Activated naive CD4-positive, alpha-beta T cell treated with anti-CD3 and anti-CD28 coated beads for 36 hours (primary cell): Measurements from ENCODE around the gene SLC25A53. TPM values are rescaled to one million over a fixed set of nuclear protein-coding genes. Genes with fewer than 3 reads are reported as not detected.
"Not testable (repeated sequence)": the region's sequence is repeated elsewhere in the genome, so short reads cannot be mapped to it uniquely, and the experiment has no call there.

ENCODE experiments used
- CTCF ChIA-PET: fragments of 350-600 bp; sonication (Branson Sonifier 250); formaldehyde crosslinking; loops from one replicate; lab custom pipeline; 2021; ENCODE audit warnings: antibody characterized with exemption; lab: Charles Lee
- DNase-seq: peaks from one replicate; pipeline ENCODE4 v3.0.0-alpha.2; 2020
- H3K27ac Mint-ChIP-seq: one replicate; pipeline ENCODE4 v1.8.0; 2021; ENCODE audit warnings: mild to moderate bottlenecking, mixed read lengths
- H3K27me3 Mint-ChIP-seq: one replicate; pipeline ENCODE4 v1.8.0; 2021; ENCODE audit warnings: low read depth, mixed read lengths
- H3K36me3 Mint-ChIP-seq: one replicate; pipeline ENCODE4 v1.8.0; 2021; ENCODE audit warnings: low read depth, mixed read lengths
- H3K4me1 Mint-ChIP-seq: one replicate; pipeline ENCODE4 v1.8.0; 2021; ENCODE audit warnings: low read depth, mixed read lengths
- H3K4me3 Mint-ChIP-seq: one replicate; pipeline ENCODE4 v1.8.0; 2021; ENCODE audit warnings: mild to moderate bottlenecking, moderate library complexity, mixed read lengths
- H3K9me3 Mint-ChIP-seq: one replicate; pipeline ENCODE4 v1.8.0; 2021; ENCODE audit warnings: mixed read lengths
- intact Hi-C: fragments of 100-400 bp; cut with micrococcal nuclease; formaldehyde crosslinking; loops from one replicate; pipeline ENCODE4 v1.15.1; 2023
- total RNA-seq, 2 experiments: library from RNA; stranded (reverse); gene quantifications; one replicate each; pipeline ENCODE4 v1.2.3, GENCODE V29; 2021

Gene SLC25A53
- total RNA-seq, 2 experiments from 2014 or later = 4.6 to 5.0 TPM

DNA sequence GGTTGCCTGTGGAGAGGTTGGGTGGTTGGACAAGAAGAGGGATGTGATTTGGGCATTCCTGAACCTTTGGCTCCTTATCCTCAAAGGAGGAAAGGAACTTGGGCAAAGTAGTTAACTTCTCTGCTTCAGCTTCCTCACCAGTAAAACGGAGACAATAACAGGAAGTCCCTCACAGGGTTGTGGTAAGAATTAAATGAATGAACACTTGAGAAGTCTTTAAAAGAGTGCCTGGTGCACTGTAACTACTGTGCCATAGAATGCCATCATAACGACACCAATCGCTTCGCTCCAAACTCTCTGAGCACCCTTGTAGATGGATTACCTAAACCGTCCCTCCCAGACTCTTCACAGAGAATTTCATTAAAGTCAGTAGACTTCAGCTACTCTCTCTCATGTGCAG is 34.0 kb downstream of the SLC25A53 start:
- no peak for DNase-seq
- H3K9me3 Mint-ChIP-seq = no peaks in the 10 kb centered on the region
- H3K27me3 Mint-ChIP-seq = no peaks in the 10 kb centered on the region
- CTCF ChIA-PET = interaction anchor here (0.5 to 1.4 kb wide), 6 partner anchors 13 to 1180 kb away, joined by 3 to 4 read pairs (median 3); no protein-coding TSS in a partner anchor
- intact Hi-C loops = no loop called here
- H3K36me3 Mint-ChIP-seq = no peaks in the 10 kb centered on the region
- no peak overlapping the region for H3K27ac Mint-ChIP-seq
- peaks cover 34% of the 10 kb centered on the region for H3K4me1 Mint-ChIP-seq
- no peak overlapping the region for H3K4me3 Mint-ChIP-seq

DNA sequence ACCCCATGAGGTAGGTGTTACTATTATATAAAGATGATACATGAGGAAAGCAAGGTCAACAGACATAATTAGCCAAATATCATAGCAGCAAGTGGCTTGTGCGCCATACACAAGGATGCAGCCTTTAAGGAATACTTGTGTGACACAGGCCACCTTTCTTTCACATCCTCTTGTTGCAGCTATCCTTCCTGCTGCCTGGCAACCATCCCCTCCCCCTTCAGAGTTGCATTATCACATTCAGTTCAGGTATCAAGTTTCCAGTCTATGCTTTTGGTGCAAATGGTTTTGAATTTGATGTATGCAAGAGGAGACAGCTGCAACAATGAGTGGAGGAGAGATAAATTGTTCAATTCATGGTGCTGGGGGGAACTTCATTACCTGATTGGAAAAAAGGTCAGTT is 38.0 kb downstream of the SLC25A53 start:
- H3K36me3 Mint-ChIP-seq = no peaks in the 10 kb centered on the region
- H3K9me3 Mint-ChIP-seq = no peaks in the 10 kb centered on the region
- H3K27me3 Mint-ChIP-seq = no peaks in the 10 kb centered on the region
- DNase-seq = peak; percentile 31
- intact Hi-C loops = loop anchor here (5.0 kb wide), 1 partner anchor 281 kb away; no protein-coding TSS in a partner anchor
- H3K4me1 Mint-ChIP-seq = peaks cover 37% of the 10 kb centered on the region
- H3K27ac Mint-ChIP-seq = no peak overlapping the region
- CTCF ChIA-PET = interaction anchor here (0.7 kb wide), 1 partner anchor 40 kb away, joined by 4 read pairs; no protein-coding TSS in a partner anchor
- H3K4me3 Mint-ChIP-seq = no peak overlapping the region

DNA sequence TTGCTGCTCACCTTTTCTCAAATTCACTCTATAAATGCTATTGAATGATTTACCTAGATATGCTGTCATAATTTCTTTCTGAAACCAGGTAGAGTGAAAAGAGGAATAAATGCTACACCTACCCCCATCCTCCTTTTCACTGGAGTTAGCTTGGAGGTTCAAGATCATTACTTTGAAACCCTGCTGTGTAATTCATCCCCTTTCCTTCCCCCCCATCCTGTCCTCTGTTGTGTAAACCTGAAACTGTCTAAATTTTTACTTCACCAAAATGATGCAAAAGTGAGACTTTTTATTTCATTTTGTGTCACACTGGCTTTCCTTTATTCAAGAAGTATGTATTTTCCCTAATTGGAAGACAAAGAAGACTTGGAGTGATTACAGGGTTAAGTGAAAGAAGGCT is 39.0 kb downstream of the SLC25A53 start:
- intact Hi-C loops = loop anchor here (5.0 kb wide), 1 partner anchor 280 kb away; no protein-coding TSS in a partner anchor
- no peaks in the 10 kb centered on the region for H3K9me3 Mint-ChIP-seq
- H3K36me3 Mint-ChIP-seq = no peaks in the 10 kb centered on the region
- H3K27me3 Mint-ChIP-seq = no peaks in the 10 kb centered on the region
- no peak overlapping the region for H3K27ac Mint-ChIP-seq
- peaks cover 35% of the 10 kb centered on the region for H3K4me1 Mint-ChIP-seq
- no peak for DNase-seq
- H3K4me3 Mint-ChIP-seq = no peak overlapping the region
- CTCF ChIA-PET = no interaction called here

- peaks cover 33% of the 10 kb centered on the region for H3K4me1 Mint-ChIP-seq
- intact Hi-C loops = loop anchor here (1.0 to 5.0 kb wide), 6 partner anchors 15 to 427 kb away; partner anchors contain the start of genes MORF4L2 and SLC25A53
- CTCF ChIA-PET = interaction anchor here (0.6 to 3.3 kb wide), 6 partner anchors 13 to 57 kb away, joined by 4 to 18 read pairs (median 4); no protein-coding TSS in a partner anchor
- H3K4me3 Mint-ChIP-seq = peak overlapping the region; percentile 74
- no peak overlapping the region for H3K27ac Mint-ChIP-seq
- no peaks in the 10 kb centered on the region for H3K27me3 Mint-ChIP-seq
- no peaks in the 10 kb centered on the region for H3K36me3 Mint-ChIP-seq
- H3K9me3 Mint-ChIP-seq = no peaks in the 10 kb centered on the region
- peak; percentile 62 for DNase-seq
Measured at GRCh38 chrX:104113222-104113965, 43.4 kb downstream of the SLC25A53 start.

- CTCF ChIA-PET = interaction anchor here (1.1 to 3.3 kb wide), 4 partner anchors 13 to 26 kb away, joined by 4 to 18 read pairs (median 8); no protein-coding TSS in a partner anchor
Measured at GRCh38 chrX:104112326-104112951, 44.4 kb downstream of the SLC25A53 start, which contains the start of gene ZCCHC18. Gene ZCCHC18, plus strand, starts transcription at chrX:104112523. Its CDS starts 1,589 bp downstream, at chrX:104114112.

GRCh38 chrX:104110491-104111240 is 46.1 kb downstream of the SLC25A53 start:
- intact Hi-C loops = loop anchor here (5.0 kb wide), 2 partner anchors 193 to 263 kb away; no protein-coding TSS in a partner anchor
- CTCF ChIA-PET, H3K4me3 Mint-ChIP-seq, H3K27me3 Mint-ChIP-seq, H3K27ac Mint-ChIP-seq, H3K9me3 Mint-ChIP-seq, H3K36me3 Mint-ChIP-seq, DNase-seq: not testable (repeated sequence)
- H3K4me1 Mint-ChIP-seq = peaks cover 21% of the 10 kb centered on the region

More at GRCh38 chrX:104112326-104112951, 44.4 kb downstream of the SLC25A53 start, which contains the start of gene ZCCHC18:
- no peak within 1 kb of the TSS for H3K27ac Mint-ChIP-seq
- DNase-seq = peak; percentile 33
- no peaks in the 10 kb centered on the region for H3K27me3 Mint-ChIP-seq
- no peaks in the 10 kb centered on the region for H3K9me3 Mint-ChIP-seq
- intact Hi-C loops = loop anchor here (2.0 to 5.0 kb wide), 4 partner anchors 44 to 426 kb away; partner anchors contain the start of genes MORF4L2 and SLC25A53
- no peaks in the 10 kb centered on the region for H3K36me3 Mint-ChIP-seq
- peak within 1 kb of the TSS; percentile 74 for H3K4me3 Mint-ChIP-seq
- H3K4me1 Mint-ChIP-seq = peaks cover 24% of the 10 kb centered on the region

- no peak for DNase-seq
- no peak overlapping the region for H3K27ac Mint-ChIP-seq
Measured at GRCh38 chrX:104108955-104109354, 47.9 kb downstream of the SLC25A53 start.

GRCh38 chrX:104105330-104106262 is 51.2 kb downstream of the SLC25A53 start:
- intact Hi-C loops = no loop called here

More at GRCh38 chrX:104108955-104109354, 47.9 kb downstream of the SLC25A53 start:
- no peaks in the 10 kb centered on the region for H3K9me3 Mint-ChIP-seq
- intact Hi-C loops = no loop called here
- no peak overlapping the region for H3K4me3 Mint-ChIP-seq
- H3K27me3 Mint-ChIP-seq = no peaks in the 10 kb centered on the region
- no peaks in the 10 kb centered on the region for H3K36me3 Mint-ChIP-seq
- H3K4me1 Mint-ChIP-seq = peaks cover 21% of the 10 kb centered on the region
- CTCF ChIA-PET = interaction anchor here (1.1 to 1.8 kb wide), 3 partner anchors 10 to 264 kb away, joined by 3 read pairs; no protein-coding TSS in a partner anchor

GRCh38 chrX:104104676-104105075 is 52.1 kb downstream of the SLC25A53 start:
- Mint-ChIP-seq H3K9me3 (no peaks in the 10 kb centered on the region), H3K4me1 (no peaks in the 10 kb centered on the region), H3K36me3 (no peaks in the 10 kb centered on the region), H3K4me3 (no peak overlapping the region), H3K27me3 (no peaks in the 10 kb centered on the region), H3K27ac (no peak overlapping the region)
- no peak for DNase-seq
- CTCF ChIA-PET = no interaction called here
- intact Hi-C loops = no loop called here

More at GRCh38 chrX:104105330-104106262, 51.2 kb downstream of the SLC25A53 start:
- H3K4me1 Mint-ChIP-seq = peaks cover 5% of the 10 kb centered on the region
- CTCF ChIA-PET = no interaction called here
- no peaks in the 10 kb centered on the region for H3K9me3 Mint-ChIP-seq
- no peaks in the 10 kb centered on the region for H3K27me3 Mint-ChIP-seq
- no peak for DNase-seq
- H3K27ac Mint-ChIP-seq = no peak overlapping the region
- no peaks in the 10 kb centered on the region for H3K36me3 Mint-ChIP-seq
- no peak overlapping the region for H3K4me3 Mint-ChIP-seq

DNA sequence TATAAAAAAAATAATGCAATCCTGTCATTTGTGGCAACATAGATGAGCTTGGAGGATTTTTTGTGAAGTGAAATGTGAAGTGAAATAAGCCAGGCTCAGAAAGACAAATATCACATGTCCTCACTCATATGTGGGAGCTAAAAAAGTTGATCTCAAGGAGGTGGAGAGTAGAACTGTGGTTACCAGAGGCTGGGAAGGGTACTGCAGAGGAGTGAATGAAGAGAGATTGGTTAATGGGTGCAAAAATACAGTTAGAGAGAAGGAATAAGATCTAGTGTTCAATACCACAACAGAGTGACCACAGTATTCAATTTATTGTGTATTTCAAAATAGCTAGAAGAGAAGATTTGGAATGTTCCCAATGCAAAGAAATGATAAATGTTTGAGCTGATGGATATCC is 57.9 kb downstream of the SLC25A53 start:
- peaks cover 3% of the 10 kb centered on the region for H3K27me3 Mint-ChIP-seq
- H3K27ac Mint-ChIP-seq = no peak overlapping the region
- intact Hi-C loops = loop anchor here (1.0 kb wide), 5 partner anchors 14 to 254 kb away; no protein-coding TSS in a partner anchor
- no peak for DNase-seq
- peaks cover 2% of the 10 kb centered on the region for H3K4me1 Mint-ChIP-seq
- no peak overlapping the region for H3K4me3 Mint-ChIP-seq
- no peaks in the 10 kb centered on the region for H3K9me3 Mint-ChIP-seq
- CTCF ChIA-PET = interaction anchor here (0.7 to 3.0 kb wide), 8 partner anchors 10 to 253 kb away, joined by 3 to 30 read pairs (median 4); partner anchors contain the start of gene ZCCHC18
- no peaks in the 10 kb centered on the region for H3K36me3 Mint-ChIP-seq
